ENCODE results near the gene KCNQ1. TPM values are rescaled to one million over a fixed set of nuclear protein-coding genes. Genes with fewer than 3 reads are reported as not detected.

Gene KCNQ1
- total RNA-seq, 4 donors from 2014 or later: 2.6 to 12.7 (median 4.9) TPM

DNA sequence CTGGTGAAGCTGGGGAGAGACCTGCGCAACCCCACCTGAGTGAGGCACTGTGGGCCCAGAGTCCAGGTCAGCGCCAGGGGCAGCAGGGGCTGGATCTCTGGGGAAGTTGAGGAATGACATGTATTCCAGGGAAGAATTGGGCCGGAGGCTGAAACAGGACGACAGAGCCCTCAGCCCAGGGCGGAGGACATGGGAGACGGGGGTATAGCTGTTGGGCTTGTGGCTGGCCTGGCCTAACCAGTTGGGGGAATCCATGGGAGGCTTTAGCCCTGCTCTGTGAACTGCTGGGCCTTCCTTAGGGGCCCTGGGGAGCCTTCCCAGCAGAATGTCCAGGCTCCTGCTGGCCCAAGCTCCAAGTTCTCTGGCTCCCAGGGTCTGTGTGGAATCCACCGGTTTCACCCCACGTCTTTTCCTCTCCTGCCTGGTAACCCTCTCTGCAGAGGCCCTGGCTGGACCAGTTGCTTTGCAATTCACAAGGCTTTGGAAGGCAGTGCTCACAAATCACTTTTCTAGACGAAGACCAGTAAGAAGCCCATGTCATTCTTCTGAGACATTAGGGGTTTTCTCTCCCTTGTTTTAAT, 305.4 kb downstream of the KCNQ1 start:
- TF ChIP-seq POLR2AphosphoS5 (IDR thresholded peaks at IDR 0.05): no peak
- no peak for TF ChIP-seq POLR2A (IDR thresholded peaks at IDR 0.05)
- TF ChIP-seq, protein P1, sequence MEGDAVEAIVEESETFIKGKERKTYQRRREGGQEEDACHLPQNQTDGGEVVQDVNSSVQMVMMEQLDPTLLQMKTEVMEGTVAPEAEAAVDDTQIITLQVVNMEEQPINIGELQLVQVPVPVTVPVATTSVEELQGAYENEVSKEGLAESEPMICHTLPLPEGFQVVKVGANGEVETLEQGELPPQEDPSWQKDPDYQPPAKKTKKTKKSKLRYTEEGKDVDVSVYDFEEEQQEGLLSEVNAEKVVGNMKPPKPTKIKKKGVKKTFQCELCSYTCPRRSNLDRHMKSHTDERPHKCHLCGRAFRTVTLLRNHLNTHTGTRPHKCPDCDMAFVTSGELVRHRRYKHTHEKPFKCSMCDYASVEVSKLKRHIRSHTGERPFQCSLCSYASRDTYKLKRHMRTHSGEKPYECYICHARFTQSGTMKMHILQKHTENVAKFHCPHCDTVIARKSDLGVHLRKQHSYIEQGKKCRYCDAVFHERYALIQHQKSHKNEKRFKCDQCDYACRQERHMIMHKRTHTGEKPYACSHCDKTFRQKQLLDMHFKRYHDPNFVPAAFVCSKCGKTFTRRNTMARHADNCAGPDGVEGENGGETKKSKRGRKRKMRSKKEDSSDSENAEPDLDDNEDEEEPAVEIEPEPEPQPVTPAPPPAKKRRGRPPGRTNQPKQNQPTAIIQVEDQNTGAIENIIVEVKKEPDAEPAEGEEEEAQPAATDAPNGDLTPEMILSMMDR (IDR thresholded peaks at IDR 0.05): no peak
- TF ChIP-seq EP300 (IDR thresholded peaks at IDR 0.05): no peak
- Histone ChIP-seq H3K27ac (no peak overlapping the region), H3K4me3 (no peak overlapping the region), H3K36me3 (no peaks in the 10 kb centered on the region), H3K9me3 (no peaks in the 10 kb centered on the region), H3K4me1 (no peaks in the 10 kb centered on the region), H3K27me3 (no peaks in the 10 kb centered on the region)
- WGBS, 2 donors (ENCODE audit: low coverage in 1 of 2): 75 to 100% methylated on average over 1 to 5 of the region's 9 CpGs
- no peak for ATAC-seq

GRCh38 chr11:2750682-2751522, 306.1 kb downstream of the KCNQ1 start:
- Histone ChIP-seq H3K9me3 (no peaks in the 10 kb centered on the region), H3K27ac (no peak overlapping the region), H3K27me3 (no peaks in the 10 kb centered on the region), H3K36me3 (no peaks in the 10 kb centered on the region), H3K4me1 (no peaks in the 10 kb centered on the region), H3K4me3 (no peak overlapping the region)
- no peak for ATAC-seq
- TF ChIP-seq, protein P1 (IDR thresholded peaks at IDR 0.05): no peak
- TF ChIP-seq POLR2AphosphoS5 (IDR thresholded peaks at IDR 0.05) (no peak), EP300 (IDR thresholded peaks at IDR 0.05) (no peak), POLR2A (IDR thresholded peaks at IDR 0.05) (no peak)
- WGBS, 2 donors (ENCODE audit: low coverage in 1 of 2): 56 to 60% methylated on average over 11 to 13 of the region's 24 CpGs

- ATAC-seq: no peak
- Histone ChIP-seq H3K4me3 (no peak overlapping the region), H3K9me3 (no peaks in the 10 kb centered on the region), H3K4me1 (no peaks in the 10 kb centered on the region), H3K27ac (no peak overlapping the region), H3K36me3 (no peaks in the 10 kb centered on the region), H3K27me3 (no peaks in the 10 kb centered on the region)
- 91 to 100% methylated on average over 2 to 4 of the region's 24 CpGs for WGBS, 2 donors (ENCODE audit: low coverage in 1 of 2)
- TF ChIP-seq EP300 (IDR thresholded peaks at IDR 0.05): no peak
- TF ChIP-seq, protein P1 (IDR thresholded peaks at IDR 0.05): no peak
- TF ChIP-seq POLR2A (IDR thresholded peaks at IDR 0.05): no peak
- no peak for TF ChIP-seq POLR2AphosphoS5 (IDR thresholded peaks at IDR 0.05)
These were observed 306.9 kb downstream of the KCNQ1 start for GRCh38 chr11:2751523-2752203.

- Histone ChIP-seq H3K36me3 (no peaks in the 10 kb centered on the region), H3K27ac (no peak overlapping the region), H3K4me3 (no peak overlapping the region), H3K27me3 (no peaks in the 10 kb centered on the region), H3K9me3 (peaks cover 0 to 4% (median 0%) of the 10 kb centered on the region in 3 donors), H3K4me1 (no peaks in the 10 kb centered on the region)
- no peak for ATAC-seq
- 98 to 100% methylated on average over 1 to 6 of the region's 12 CpGs for WGBS, 2 donors (ENCODE audit: low coverage in 1 of 2)
- TF ChIP-seq POLR2AphosphoS5 (IDR thresholded peaks at IDR 0.05) (no peak), POLR2A (IDR thresholded peaks at IDR 0.05) (no peak), EP300 (IDR thresholded peaks at IDR 0.05) (no peak)
- TF ChIP-seq, protein P1 (IDR thresholded peaks at IDR 0.05): no peak
These were observed 307.5 kb downstream of the KCNQ1 start for GRCh38 chr11:2752204-2752770.

All from gastroesophageal sphincter (tissue), 4 donors.